ENCODE data around the gene CELA3A.
A peak's percentile ranks its signal among the peaks of the same experiment; 100 is the strongest.
"Not testable (repeated sequence)": the region's sequence is repeated elsewhere in the genome, so short reads cannot be mapped to it uniquely, and the experiment has no call there.

The CELA3A gene

GRCh38 chr1:22001409-22001808, at the start of gene CELA3A:
Gene CELA3A (plus strand): TSS chr1:22001657. CDS start chr1:22001675, 18 bp downstream.
- DNase-seq = no peak

DNA sequence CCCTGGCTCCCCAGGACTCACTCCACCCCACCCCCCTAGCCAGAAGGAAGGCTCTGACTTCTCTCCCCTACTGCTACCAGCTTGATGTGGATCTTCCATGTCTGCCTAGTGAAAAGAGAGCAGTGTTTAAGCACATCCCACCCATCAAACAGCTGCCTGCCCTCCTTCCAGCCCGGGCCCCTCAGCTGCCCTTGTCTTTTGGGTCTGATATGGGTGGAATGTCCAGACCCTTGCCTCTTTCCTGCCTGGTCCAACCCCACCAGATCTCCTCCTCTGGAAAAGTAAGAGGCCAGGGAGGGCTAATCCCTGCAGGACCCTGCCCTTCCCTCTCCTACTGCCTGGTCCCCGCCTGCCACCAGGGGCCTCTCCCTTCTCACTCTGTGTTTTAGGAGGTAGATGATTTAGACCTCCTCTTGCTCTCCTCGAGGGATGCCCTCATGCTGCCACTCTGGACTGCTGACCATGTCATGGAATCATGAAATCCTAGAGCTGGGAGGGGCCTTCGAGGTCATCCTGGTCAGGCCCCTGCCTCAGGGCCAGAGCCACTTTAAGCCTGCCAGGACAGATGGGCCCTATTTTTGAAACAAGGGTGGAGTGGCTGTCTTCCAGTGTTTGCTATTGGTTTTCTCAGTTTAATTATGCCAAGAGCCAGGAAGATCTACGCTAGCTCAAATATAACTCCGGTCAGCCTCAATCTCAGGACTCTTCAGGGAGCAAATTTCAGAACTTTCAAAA, 48.5 kb upstream of the CELA3A start:
- DNase-seq = no peak

GRCh38 chr1:21955058-21955457, 46.4 kb upstream of the CELA3A start:
- no peak for DNase-seq

GRCh38 chr1:21955501-21956281, 45.8 kb upstream of the CELA3A start:
- DNase-seq = no peak

- DNase-seq = no peak
Measured at GRCh38 chr1:21956720-21957552, 44.5 kb upstream of the CELA3A start.

GRCh38 chr1:21961337-21961736, 40.1 kb upstream of the CELA3A start:
- DNase-seq = no peak

- DNase-seq = no peak
Measured at GRCh38 chr1:21961799-21962198, 39.7 kb upstream of the CELA3A start.

DNA sequence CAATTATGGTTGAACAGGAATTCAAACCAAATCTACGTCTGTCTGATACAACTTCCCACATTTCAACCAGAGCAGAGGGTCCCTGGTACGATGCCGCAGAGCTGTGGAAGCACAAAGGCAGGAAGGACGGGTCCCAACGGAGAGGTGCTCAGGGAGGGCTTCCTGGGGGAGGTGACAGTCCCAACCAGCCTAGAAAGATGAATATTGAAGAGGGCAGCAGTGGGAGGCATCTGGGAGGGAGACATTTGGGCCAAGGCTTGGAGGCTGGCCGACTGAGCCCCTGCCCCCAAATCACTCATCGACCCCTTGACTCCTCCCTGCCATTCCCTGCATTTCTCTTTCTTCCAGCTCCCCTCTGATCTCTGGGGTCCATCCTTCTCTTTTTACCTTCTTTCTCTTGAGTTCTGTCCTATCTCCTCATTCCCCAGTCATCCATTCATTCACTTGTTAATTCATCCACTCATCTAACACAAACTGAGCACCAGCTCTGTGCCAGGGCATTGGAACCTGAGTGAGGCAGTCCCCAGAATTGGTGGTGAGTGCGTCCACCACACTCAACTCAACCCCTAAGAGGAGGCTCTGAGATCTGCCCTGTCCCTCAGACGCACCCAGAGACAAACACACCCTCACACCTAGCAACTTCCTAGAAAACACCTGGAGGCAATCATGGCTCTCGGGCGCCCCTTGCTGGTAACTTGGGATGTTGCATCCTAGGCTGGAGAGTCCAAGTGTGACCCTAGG, 37.8 kb upstream of the CELA3A start:
- DNase-seq = peak; percentile 71

DNA sequence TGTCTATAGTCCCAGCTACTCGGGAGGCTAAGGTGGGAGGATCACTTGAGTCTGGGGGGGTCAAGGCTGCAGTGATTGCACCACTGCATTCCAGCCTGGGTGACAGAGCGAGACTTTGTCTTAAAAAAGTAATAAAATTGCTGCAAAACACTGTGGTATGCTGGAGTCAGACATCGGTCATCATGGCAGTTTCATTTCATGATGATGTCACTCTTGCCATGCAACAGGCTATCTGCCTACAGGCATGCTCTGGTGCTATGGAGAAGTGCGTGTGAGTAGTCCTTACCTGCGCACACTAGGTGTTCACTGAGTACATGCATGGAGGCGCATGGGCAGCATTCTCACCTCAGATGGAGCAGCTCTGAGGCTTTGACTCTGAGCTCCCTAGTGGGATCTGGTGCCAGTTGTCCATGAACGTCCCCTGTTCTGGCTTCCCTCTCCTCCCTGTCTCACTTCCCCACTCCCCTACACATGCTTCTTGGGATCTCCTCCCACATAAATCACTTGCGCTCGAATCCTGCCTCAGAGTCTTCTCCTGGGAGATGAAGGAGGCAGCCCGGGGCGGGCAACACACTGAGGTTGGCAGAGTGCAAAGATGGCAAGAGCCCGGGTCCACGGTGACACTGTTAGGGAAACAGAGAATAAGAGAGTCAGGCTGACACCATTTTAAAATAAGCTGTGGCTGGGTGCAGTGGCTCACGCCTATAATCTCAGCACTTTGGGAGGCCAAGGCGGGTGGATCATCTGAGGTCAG, 35.0 kb upstream of the CELA3A start:
- no peak for DNase-seq

DNA sequence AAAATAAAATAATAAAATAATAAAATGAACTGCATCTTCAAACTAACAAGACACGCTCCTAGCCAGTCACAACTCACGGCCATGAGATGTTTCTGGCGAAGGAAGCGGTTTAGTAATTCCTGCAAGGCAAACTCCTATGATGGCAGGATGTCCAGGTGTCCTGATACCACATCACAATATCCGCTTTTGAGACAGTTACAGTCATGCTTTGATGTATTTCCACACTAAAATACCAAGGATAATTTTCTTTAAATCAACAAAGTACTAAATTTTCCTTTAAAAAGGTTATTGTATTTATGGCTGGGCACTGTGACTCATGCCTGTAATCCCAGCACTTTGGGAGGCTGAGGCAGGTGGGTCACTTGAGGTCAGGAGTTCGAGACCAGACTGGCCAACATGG, 34.2 kb upstream of the CELA3A start:
- not testable (repeated sequence) for DNase-seq

DNA sequence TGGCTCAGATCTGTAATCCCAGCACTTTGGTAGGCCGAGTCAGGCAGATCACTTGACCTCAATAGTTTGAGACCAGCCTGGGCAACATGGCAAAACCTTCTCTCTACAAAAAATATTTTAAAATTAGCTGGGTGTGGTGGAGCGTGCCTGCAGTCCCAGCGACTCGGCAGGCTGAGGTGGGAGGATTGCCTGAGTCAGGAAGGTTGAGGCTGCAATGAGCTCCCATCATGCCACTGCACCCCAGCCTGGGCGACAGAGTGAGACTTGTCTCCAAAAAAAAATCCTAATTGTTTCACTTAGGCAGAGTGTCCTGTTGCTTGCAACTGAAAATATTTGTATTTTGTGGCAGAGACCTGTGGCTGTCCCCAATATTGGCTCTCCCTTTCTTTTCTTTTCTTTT, 32.4 kb upstream of the CELA3A start:
- DNase-seq = not testable (repeated sequence)

DNA sequence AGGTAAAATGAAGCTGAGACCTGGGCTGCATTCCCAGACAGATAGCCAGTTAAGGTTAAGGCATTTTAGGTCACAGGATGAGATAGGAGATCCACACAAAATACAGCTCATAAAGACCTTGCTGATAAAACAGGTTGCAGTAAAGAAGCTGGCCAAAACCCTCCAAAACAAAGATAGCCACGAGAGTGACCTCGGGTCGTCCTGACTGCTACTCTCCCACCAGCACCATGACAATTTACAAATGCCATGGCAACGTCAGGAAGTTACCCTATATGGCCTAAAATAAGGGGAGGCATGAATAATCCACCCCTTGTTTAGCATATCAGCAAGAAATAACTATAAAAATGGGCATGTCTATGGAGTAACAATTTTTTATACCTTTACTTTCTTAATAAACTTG, 30.9 kb upstream of the CELA3A start:
- DNase-seq = not testable (repeated sequence)

DNA sequence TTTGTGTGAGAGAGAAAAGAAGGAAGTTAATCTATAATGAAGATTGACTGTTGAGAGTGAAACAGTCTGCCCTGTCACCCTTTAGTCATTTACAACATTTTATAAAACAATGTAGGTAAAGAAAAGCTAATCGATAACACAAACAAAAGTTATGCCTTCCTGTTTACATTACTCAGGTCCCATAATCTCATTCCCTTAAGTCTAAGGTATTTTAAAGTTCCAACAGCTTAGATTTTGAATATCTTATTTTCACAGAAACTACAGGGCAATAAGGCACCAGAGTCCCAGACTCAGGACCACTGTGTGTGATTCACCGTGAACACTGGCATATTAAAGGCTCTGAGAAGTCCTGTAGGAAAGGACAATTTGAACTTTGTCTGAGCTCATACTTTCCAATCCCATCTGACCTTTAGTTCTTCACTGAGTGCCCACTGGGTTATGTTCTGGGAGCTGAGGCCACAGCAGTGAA, 28.4 kb upstream of the CELA3A start:
- DNase-seq = not testable (repeated sequence)

GRCh38 chr1:21973948-21974347, 27.5 kb upstream of the CELA3A start:
- DNase-seq = not testable (repeated sequence)

DNA sequence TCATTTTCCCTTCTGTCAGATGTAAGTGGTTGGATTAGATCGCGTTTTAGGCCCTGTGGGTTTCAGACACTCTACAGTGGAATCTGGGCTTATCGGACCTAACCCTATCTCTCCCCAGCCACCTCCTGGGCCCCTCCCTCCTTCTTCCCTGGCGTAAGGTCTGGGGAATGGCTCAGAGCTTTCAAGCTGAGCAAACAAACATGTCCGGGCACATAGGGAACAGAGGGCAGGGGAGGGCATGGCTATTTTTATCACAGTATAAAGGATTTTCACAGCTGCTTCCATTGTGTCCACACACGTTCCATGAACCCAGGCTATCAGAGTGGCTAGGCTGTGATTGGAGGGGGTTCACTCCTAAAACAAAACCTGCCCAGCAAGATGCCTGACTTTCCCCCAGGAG, 26.8 kb upstream of the CELA3A start:
- not testable (repeated sequence) for DNase-seq

DNA sequence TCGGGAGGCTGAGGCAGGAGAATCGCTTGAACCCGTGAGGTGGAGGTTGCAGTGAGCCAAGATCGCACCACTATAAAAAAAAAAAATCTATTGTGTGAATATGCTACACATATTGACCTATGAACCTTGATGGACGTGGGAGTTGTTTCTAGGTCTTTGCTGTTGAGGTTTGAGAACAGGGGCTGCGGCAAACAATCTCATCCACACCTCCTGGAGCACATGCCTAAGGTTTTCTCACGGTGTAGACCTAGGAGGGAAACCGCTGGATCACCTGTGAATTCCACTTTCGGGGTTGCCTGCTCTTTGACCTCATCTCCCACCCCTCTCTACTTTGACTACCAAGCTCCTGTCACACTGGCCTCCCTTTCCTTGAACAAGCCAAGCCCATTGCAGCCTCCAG, 26.2 kb upstream of the CELA3A start:
- DNase-seq = not testable (repeated sequence)

DNA sequence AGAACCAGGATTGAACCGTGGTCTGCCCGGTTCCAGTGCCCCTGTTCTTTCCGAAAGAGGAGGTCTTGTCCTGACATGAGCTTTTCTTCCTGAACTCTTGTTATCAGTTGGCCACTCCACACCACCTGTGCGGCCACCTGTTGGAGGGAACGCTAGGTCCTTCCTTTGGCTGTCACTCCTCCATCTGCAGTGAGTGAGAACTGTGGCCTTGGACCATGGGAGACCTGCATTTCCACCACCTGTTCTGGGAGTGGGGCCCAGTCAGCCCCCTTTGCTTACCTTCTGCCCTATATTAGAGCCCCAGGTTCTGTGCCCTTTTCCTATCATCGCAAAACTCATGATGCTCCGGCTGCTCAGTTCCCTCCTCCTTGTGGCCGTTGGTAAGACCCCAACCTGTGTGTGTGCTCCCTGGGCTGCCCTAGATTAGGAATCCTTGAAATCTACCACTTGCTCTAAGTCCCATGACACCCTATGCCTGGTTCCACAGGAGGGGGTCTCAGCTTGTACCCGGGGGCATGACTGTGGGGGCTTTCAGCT, 24.7 kb upstream of the CELA3A start, which contains the start of gene CELA3B:
Gene CELA3B, plus strand, starts transcription at position 320 of the 537 bp plus-strand sequence. Its CDS starts 18 bp downstream, at position 338.
- DNase-seq = not testable (repeated sequence)

DNA sequence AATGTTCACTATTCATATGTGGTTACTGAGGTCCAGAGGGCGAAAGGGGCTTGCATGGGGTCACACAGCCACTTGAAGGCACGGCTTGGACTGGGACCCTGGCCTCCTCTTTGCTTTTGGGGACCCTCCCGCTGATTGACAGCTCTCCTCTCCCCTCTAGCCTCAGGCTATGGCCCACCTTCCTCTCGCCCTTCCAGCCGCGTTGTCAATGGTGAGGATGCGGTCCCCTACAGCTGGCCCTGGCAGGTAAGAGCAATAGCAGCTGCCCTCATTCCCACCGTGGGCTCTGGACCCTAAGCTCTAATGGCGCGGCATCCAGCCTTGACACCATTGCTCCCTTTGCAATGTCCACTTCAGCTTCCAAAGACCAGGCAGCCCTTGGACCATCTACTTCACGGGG, 23.2 kb upstream of the CELA3A start:
- not testable (repeated sequence) for DNase-seq

- DNase-seq = not testable (repeated sequence)
Measured at GRCh38 chr1:21980515-21981220, 20.8 kb upstream of the CELA3A start.

DNA sequence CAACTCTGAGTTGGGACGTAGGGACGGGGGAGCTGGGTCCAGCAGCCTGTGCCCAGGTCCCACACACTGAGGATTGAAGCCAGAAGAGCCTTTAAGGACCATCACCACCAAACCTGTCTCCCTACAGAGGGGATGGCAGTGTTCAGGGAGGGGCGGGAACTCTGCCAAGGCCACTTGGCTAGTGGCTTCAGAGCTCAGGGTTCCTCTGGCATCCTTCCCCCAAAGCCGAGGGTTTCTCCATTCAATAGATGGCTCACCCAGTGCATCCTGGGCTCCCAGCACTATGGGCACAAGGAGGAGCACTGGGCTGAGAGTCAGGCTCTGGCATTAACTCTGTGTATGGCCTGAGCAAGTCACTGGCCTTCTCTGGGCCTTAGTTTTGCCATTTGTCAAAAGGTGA, 20.2 kb upstream of the CELA3A start:
- not testable (repeated sequence) for DNase-seq

Data from NCI-H2107 (cell line).